Transverse colon (tissue), 4 donors: ENCODE results near the gene BCL11B.

Experiments
- CTCF ChIP-seq, 5 experiments: fragments of 200-600 bp in 3 of 5; fragments of 450-650 bp in 2 of 5; sonication (generic) in 3 of 5; IDR thresholded peaks; 1 replicate in 2 of 5; 2 replicates in 3 of 5; pipeline ENCODE4 v1.5.1; 2016 to 2017; ENCODE audit warnings: antibody characterized with exemption in 5 of 5, inconsistent platforms in 3 of 5, mild to moderate bottlenecking in 2 of 5, moderate library complexity in 1 of 5
- EP300 ChIP-seq: sonication (generic); formaldehyde crosslinking; IDR thresholded peaks from one replicate; pipeline ENCODE4 v1.6.1; 2017; ENCODE audit warnings: antibody characterized with exemption, low read depth
- POLR2A ChIP-seq: fragments of 450-650 bp; IDR thresholded peaks from one replicate; pipeline ENCODE4 v1.6.1; 2016; ENCODE audit warnings: antibody characterized with exemption, mild to moderate bottlenecking, moderate library complexity
- POLR2AphosphoS5 ChIP-seq, 3 donors: sonication (generic); formaldehyde crosslinking; IDR thresholded peaks; one replicate each; pipeline ENCODE4 v1.6.1; 2016; ENCODE audit warnings: antibody characterized with exemption in 3 of 3

DNA sequence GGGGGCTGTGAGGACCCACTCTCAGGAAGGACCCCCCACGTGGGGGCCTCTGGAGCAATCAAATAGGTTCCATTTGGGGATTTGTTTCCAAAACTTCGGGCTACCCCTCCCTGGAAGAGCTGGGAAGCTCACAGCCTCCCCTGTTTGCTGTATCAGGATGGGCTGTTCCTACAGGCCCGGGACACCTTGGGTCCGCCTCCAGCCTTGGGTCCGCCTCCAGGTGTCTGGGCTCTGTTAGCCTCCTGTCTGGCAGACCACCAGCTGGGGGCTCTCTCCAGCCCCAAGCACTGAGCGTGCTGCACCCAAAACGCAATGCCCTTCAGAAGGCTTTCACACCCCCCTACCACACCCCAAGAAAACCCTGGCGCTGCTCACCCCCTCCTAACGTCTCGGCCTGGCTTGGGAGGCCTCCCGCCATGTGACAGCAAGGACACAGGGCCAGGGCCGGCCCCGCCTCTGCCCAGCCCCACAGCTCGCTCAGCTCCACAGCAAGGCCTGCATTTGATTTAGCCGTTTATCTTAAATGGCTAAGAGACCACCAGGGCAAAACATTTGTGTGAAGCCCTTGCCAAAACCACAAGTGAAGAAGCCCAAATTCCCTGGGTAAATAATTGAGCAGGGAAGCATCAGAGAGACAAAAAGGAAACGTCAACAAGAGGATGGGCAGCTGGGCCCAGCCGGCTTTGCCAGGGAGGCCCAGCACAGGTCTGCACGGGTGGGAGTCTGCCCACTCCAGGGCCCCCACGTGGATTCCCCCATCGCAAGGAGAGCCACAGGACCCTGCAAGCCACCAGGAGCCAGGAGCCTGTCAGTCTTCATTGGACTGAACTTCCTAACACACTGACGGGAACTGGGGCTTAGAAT is 39.9 kb downstream of the BCL11B start:
- TF ChIP-seq CTCF (IDR thresholded peaks at IDR 0.05) (no peak), EP300 (no peak), POLR2A (no peak), POLR2AphosphoS5 (IDR thresholded peaks at IDR 0.05) (no peak)
